Measurements from ENCODE around the gene GNAQ.
"Not testable (repeated sequence)": the region's sequence is repeated elsewhere in the genome, so short reads cannot be mapped to it uniquely, and the experiment has no call there.

Gene GNAQ

DNA sequence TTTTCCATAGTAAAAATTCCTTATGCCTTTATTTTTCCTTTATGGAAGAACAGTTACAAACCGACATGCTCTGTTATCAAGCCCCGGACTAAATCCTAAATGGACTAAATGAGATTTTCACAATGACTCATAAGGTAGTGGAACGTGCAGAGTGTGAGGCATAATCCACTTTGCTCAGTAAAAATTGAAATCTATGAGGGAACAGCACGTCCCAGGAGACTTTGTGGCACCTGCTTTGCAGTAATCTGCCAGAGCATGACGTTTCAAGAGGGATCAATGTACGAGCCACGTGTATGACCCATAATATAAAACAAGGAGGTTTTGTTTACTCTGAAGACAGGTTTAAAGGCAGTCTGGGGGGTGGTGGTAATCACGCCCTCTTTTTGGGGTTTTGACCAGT lies 299.7 kb downstream of the GNAQ start:
- TF ChIP-seq, protein P1, sequence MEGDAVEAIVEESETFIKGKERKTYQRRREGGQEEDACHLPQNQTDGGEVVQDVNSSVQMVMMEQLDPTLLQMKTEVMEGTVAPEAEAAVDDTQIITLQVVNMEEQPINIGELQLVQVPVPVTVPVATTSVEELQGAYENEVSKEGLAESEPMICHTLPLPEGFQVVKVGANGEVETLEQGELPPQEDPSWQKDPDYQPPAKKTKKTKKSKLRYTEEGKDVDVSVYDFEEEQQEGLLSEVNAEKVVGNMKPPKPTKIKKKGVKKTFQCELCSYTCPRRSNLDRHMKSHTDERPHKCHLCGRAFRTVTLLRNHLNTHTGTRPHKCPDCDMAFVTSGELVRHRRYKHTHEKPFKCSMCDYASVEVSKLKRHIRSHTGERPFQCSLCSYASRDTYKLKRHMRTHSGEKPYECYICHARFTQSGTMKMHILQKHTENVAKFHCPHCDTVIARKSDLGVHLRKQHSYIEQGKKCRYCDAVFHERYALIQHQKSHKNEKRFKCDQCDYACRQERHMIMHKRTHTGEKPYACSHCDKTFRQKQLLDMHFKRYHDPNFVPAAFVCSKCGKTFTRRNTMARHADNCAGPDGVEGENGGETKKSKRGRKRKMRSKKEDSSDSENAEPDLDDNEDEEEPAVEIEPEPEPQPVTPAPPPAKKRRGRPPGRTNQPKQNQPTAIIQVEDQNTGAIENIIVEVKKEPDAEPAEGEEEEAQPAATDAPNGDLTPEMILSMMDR (conservative IDR thresholded peaks at IDR 0.05), result no peak
- no peak for TF ChIP-seq ZFX (IDR thresholded peaks at IDR 0.05)
- H3K27ac ChIP-seq, result no peak overlapping the region

DNA sequence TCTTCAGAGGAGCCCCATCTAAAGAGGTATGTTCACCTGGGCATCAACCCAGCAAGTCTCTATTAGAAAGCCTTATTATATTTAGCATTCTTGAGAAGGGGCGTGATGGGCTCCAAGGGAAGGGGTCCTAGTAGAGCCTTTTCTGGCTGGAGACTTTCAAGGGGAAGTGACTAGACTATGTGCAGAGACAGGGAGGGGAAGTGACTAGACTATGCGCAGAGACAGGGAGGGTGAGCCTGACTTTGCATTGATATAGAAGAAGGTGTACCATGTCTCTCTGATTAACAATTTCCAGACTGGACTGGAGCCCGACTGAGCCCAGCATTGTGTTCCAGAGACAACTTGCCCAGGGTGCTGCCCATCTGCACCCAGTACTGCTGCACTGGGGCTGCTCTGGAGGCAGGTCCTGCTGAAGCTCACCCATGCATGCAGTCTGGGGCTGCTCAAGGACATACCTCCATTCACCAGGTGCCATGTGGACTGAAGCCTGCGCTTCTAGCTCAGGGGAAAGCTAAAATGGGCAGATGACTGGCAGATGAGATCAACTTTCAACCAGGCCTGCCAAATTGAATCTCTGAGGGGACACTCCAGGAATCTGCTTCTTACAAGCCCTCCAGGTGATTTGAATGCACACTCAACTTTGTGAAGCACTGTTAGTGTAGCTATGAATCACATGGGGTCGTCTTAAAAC lies 300.5 kb downstream of the GNAQ start:
- no peak overlapping the region for H3K27ac ChIP-seq
- TF ChIP-seq, protein P1 (conservative IDR thresholded peaks at IDR 0.05), result no peak
- no peak for TF ChIP-seq ZFX (IDR thresholded peaks at IDR 0.05)

DNA sequence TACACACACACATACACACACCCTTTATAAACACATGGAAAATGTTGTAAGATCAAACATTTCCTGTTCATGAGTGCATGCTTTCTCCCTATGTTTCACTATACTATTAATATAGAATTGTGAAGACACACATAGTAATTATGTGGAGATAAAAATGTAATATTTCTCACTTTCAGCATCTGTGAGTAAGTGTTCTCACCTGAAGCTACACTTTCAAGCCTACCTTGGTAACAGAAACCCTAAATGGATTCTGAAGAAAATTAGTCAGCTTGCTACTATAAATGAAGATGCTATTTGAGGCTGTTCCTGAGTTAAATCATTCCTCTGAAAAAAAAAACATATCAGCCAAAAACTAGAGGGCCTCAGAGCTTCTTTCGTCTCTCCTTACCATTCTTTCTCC lies 302.4 kb downstream of the GNAQ start:
- TF ChIP-seq ZFX (IDR thresholded peaks at IDR 0.05), result no peak
- TF ChIP-seq, protein P1 (conservative IDR thresholded peaks at IDR 0.05), result no peak
- H3K27ac ChIP-seq, result no peak overlapping the region

DNA sequence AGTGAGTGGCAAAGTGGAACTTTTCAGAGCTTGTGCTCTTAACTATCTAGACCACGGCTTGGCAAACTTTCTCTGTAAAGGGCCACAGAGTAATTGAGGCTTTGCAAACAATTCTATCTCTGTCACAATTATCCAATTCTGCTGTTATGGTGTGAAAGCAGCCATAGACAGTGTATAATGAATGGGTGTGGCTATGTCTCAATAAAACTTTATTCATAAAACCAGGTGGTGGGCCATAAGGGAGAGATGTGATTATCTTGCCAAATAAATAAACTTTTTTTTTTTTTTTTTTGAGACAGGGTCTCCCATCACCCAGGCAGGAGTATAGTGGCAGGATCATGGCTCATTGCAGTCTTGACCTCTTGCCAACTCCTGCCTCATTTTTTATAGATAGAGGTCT lies 304.8 kb downstream of the GNAQ start:
- no peak overlapping the region for H3K27ac ChIP-seq
- TF ChIP-seq, protein P1 (conservative IDR thresholded peaks at IDR 0.05), result no peak
- no peak for TF ChIP-seq ZFX (IDR thresholded peaks at IDR 0.05)

DNA sequence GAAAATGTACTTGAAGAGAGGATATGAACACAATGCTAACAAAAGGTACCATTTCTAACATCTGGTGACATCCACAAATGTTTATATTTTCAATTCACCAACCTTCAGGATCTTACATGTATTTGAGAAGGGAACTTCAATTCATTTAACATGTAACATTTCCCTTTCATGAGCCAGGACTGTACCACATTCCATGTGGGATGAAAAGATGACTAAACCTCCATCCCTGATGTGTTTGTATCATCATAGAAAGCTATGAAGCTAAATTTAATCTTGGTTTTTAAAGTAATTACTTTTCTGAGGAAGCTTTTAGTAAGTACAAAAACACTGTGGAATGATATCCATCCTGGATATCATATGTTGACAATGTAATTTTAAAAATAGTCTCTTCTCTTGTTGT lies 305.3 kb downstream of the GNAQ start:
- TF ChIP-seq ZFX (IDR thresholded peaks at IDR 0.05), result no peak
- TF ChIP-seq, protein P1 (conservative IDR thresholded peaks at IDR 0.05), result no peak
- H3K27ac ChIP-seq, result no peak overlapping the region

DNA sequence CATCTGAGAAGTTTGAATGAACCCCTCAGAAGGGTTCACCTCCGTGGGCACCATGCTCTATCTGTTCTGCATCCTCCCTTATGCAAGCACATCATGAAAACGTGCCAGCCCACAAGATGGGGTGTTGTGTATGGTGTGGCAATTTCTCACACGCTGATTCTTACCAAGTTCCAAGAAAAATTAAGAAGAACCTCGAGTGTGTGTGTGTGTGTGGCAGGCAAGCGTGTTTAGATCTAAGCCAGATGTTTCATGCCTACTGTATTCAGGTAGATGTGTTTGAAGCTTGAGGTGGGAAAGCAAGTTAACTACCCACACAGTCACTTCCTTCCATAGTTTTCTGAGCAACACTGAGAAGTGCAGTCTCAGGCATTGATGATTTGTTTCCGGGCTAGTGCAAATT lies 305.8 kb downstream of the GNAQ start:
- TF ChIP-seq ZFX (IDR thresholded peaks at IDR 0.05), result no peak
- TF ChIP-seq, protein P1 (conservative IDR thresholded peaks at IDR 0.05), result no peak
- no peak overlapping the region for H3K27ac ChIP-seq

DNA sequence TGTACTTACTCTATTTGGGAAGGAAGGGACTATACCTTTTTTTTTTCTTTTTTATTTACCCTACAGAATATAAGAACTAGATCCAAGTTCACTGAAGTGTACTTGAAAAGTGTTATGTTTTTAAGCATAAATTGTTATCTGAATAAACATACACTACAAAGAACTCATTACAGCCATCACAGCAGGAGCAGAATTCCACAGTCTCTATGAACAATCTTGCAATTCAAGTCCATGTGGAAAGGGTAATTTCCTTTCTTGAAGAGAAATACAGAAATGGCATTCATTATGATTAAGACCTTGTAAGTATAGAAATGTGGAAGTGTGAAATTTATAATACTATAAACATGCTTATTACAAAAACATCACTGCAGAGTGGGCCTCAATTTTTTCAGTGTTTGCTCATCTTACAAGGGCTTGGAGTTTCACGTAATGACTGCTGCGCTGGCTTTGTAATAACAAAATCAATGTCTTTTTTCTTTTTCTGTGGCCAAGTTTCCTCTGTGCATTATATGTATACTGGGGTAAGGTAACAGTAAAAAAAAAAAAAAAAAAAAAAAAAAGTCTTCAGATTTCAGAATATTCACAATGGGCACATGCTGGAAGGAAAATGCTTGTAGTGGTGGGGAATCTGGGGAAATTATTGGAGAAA lies 306.4 kb downstream of the GNAQ start:
- TF ChIP-seq, protein P1 (conservative IDR thresholded peaks at IDR 0.05), result no peak
- no peak for TF ChIP-seq ZFX (IDR thresholded peaks at IDR 0.05)

DNA sequence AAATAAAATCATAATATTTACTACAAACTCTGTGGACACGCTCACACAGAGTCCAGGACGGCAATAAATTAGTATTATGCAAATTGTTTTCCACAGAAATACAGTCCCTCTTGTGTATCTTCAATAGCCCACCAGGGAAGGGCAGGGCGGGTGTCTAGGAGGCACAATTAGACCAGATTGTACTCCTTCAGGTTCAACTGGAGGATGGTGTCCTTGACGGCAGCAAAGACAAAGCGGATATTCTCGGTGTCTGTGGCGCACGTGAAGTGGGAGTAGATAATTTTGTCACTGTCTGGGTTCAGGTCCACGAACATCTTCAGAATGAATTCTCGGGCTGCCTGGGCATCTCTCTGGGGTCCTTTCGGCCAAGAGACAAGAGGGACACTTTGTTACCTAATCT lies 310.5 kb downstream of the GNAQ start:
- H3K27ac ChIP-seq, result not testable (repeated sequence)

More for the DNA sequence above, 306.4 kb downstream of the GNAQ start:
- H3K27ac ChIP-seq, result no peak overlapping the region
